Activated CD4-positive, alpha-beta T cell treated with anti-CD3 and anti-CD28 coated beads for 36 hours (primary cell): ENCODE data around the gene FBXL12. TPM values are rescaled to one million over a fixed set of nuclear protein-coding genes. Genes with fewer than 3 reads are reported as not detected.
"Not testable (repeated sequence)": the region's sequence is repeated elsewhere in the genome, so short reads cannot be mapped to it uniquely, and the experiment has no call there.

Experiments used
- ATAC-seq: fragments of 200-7000 bp; cut with Tn5 transposase; one replicate; pipeline ENCODE4 v1.10.0; 2021; ENCODE audit warnings: mild to moderate bottlenecking, moderate library complexity
- CTCF ChIA-PET: fragments of 350-600 bp; sonication (Branson Sonifier 250); formaldehyde crosslinking; loops from one replicate; lab custom pipeline; 2021; ENCODE audit warnings: antibody characterized with exemption; lab: Charles Lee
- POLR2A ChIA-PET: fragments of 350-600 bp; sonication (Branson Sonifier 250); formaldehyde crosslinking; loops from one replicate; lab custom pipeline; 2021; ENCODE audit warnings: antibody characterized with exemption, inconsistent platforms; lab: Charles Lee
- DNase-seq: peaks from one replicate; pipeline ENCODE4 v3.0.0-alpha.2; 2020
- H3K27ac Mint-ChIP-seq: one replicate; pipeline ENCODE4 v1.8.0; 2021; ENCODE audit warnings: mixed read lengths
- H3K27me3 Mint-ChIP-seq: one replicate; pipeline ENCODE4 v1.8.0; 2021; ENCODE audit warnings: mixed read lengths
- H3K36me3 Mint-ChIP-seq: one replicate; pipeline ENCODE4 v1.8.0; 2021; ENCODE audit warnings: low read depth, mixed read lengths
- H3K4me1 Mint-ChIP-seq: one replicate; pipeline ENCODE4 v1.8.0; 2021; ENCODE audit warnings: mixed read lengths
- H3K4me3 Mint-ChIP-seq: one replicate; pipeline ENCODE4 v1.8.0; 2021; ENCODE audit warnings: mild to moderate bottlenecking, moderate library complexity, mixed read lengths
- H3K9me3 Mint-ChIP-seq: one replicate; pipeline ENCODE4 v1.8.0; 2021; ENCODE audit warnings: low read depth, mixed read lengths
- intact Hi-C, 2 experiments: fragments of 100-400 bp; cut with DNase I in 1 of 2; cut with micrococcal nuclease in 1 of 2; formaldehyde crosslinking; loops; one replicate each; pipeline versions ENCODE4 v1.14.2 to v1.15.1; 2022 to 2024; cut with DNase I, micrococcal nuclease
- total RNA-seq, 2 experiments: library from RNA; stranded (reverse); gene quantifications; one replicate each; pipeline ENCODE4 v1.2.3, GENCODE V29; 2021

The FBXL12 gene
- total RNA-seq, 2 experiments from 2014 or later = 19.9 to 22.5 TPM

DNA sequence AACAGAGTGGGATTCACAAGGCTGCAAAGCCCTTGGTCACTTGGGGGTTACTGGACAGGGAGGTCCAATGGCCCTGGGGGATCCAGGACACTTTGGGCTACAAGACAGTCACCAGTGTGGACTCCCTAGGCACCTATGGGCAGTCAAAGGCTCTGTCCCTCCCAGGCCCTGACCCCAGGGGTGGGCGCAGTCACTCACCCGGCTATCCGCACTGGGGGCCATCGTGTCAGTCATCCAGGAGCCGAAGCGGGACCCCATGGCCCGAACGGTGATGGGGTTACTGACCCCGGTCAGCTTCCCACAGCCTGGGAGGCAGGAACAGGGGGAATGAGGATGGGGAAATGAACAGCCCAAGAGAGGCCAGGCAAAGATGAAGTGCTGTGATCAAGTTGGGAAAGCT is 37.7 kb upstream of the FBXL12 start:
- peaks cover 2% of the 10 kb centered on the region for H3K36me3 Mint-ChIP-seq
- CTCF ChIA-PET = no interaction called here
- H3K27me3 Mint-ChIP-seq = no peaks in the 10 kb centered on the region
- POLR2A ChIA-PET = no interaction called here
- DNase-seq = no peak
- intact Hi-C loops = no loop called here
- ATAC-seq = no peak
- no peak overlapping the region for H3K4me3 Mint-ChIP-seq
- H3K4me1 Mint-ChIP-seq = peaks cover 67% of the 10 kb centered on the region
- H3K27ac Mint-ChIP-seq = peak overlapping the region; percentile 82
- no peaks in the 10 kb centered on the region for H3K9me3 Mint-ChIP-seq

DNA sequence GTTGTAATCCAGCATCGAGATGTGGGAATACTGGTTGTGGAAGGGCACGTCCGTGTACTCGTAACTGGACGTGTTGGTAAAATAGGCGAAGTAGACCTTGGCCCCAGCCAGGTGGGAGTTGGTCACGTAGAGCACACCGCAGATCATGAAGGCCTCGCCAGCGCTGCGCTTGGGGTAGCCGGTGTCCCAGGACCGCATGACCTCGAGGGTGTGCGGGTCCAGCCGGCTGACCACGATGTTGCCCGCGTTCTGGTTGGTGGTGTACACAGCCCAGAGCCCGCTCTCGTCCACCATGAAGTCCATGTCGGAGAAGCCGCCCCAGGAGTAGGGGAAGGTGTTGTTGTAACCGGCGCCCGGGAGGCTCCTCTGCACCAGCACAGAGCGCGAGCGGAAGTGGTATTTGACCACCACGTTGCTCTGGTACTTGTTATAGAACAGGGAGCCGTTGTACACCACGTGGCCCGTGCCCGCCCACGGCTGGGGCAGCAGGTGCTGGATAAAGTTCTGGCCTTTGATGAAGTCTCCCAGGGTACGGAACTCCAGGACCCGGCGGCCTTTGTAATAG is 35.5 kb upstream of the FBXL12 start:
- ChIA-PET CTCF (no interaction called here), POLR2A (no interaction called here)
- Mint-ChIP-seq H3K4me1 (peaks cover 50% of the 10 kb centered on the region), H3K36me3 (peaks cover 2% of the 10 kb centered on the region), H3K27me3 (no peaks in the 10 kb centered on the region), H3K27ac (no peak overlapping the region), H3K9me3 (no peaks in the 10 kb centered on the region), H3K4me3 (no peak overlapping the region)
- DNase-seq (no peak), ATAC-seq (no peak)
- intact Hi-C loops = no loop called here

DNA sequence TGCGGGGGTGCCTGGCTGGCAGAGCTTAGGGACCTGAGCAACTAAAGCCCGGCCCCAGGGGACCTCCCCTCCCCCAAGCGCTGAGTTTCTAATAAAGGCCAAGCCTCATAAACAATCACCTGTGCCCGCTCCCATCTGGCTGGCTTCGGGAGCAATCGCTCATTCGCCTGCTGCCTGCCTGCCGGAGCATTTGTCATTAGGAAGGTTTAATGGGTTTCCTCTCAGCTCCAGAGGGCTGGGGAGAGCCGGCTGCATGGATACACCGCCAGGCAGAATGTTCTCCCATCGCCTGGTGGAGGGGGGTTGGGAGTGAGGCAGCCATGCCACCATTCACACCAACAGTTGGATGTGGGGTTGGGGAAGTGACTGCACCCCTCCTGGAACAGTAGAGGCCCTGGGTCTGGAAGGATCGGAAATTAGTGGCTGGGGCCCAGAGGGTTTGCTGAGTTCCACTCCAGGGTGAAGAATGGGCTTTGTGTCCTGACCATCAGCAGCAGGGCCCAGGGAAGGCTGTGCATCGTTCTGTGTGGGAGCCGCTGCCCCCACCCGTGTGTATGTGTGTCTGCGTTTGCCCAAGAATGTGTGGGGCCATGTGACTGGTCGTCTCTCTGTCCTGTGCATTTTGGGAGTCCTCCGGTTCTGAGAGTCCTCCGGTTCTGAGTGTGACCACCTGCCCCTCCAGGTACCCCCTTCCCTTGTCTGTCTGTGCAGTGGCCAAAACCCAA is 31.5 kb upstream of the FBXL12 start:
- intact Hi-C loops = no loop called here
- Mint-ChIP-seq H3K9me3 (no peaks in the 10 kb centered on the region), H3K4me1 (peaks cover 31% of the 10 kb centered on the region), H3K4me3 (no peak overlapping the region), H3K36me3 (peaks cover 4% of the 10 kb centered on the region), H3K27me3 (no peaks in the 10 kb centered on the region), H3K27ac (no peak overlapping the region)
- ChIA-PET CTCF (no interaction called here), POLR2A (no interaction called here)
- ATAC-seq (no peak), DNase-seq (no peak)

DNA sequence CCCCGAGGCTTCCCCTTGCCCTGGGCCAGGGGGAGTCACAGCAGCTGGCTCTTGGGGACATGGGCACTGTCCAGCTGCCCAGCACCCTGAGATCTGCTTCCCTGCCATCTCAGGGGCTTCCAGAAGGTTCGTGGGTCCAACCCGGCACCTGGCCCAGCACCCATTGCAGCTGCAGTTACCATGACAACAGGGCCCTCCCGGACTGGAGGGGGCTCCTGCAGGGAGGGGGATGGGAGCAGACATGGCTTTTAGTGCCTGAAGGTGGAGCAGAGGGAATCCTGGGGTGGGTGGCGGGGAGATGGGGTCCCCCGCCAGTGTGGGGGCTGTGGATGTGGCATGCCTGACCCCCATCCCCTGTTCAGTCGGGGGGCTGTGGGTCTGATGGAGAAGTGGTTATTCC is 30.9 kb upstream of the FBXL12 start:
- peaks cover 31% of the 10 kb centered on the region for H3K4me1 Mint-ChIP-seq
- no peak overlapping the region for H3K4me3 Mint-ChIP-seq
- intact Hi-C loops = loop anchor here in 1 of 2 experiments (5.0 kb wide), 1 partner anchor 63 kb away; no protein-coding TSS in a partner anchor
- H3K27me3 Mint-ChIP-seq = no peaks in the 10 kb centered on the region
- ChIA-PET POLR2A (no interaction called here), CTCF (no interaction called here)
- no peaks in the 10 kb centered on the region for H3K9me3 Mint-ChIP-seq
- ATAC-seq (no peak), DNase-seq (no peak)
- H3K36me3 Mint-ChIP-seq = peaks cover 10% of the 10 kb centered on the region
- H3K27ac Mint-ChIP-seq = no peak overlapping the region

DNA sequence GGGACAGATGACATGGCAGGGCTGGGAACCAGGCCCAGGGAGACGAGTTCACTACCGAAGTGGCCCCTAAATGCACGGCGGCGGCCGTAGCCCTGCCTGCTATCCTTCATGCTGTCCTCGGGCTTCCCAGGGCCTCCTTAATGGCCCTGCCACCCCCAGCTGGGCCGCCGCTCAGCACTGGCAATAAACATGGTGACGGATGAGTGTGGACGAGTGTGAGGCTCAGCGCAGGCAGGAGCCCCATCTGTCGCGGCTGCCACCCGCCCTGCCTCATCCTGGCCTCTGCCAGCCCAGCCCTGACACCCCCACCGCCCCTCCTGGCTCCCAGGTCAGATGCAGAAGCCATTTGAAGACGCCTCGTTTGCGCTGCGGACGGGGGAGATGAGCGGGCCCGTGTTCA is 29.9 kb upstream of the FBXL12 start:
- H3K27me3 Mint-ChIP-seq = no peaks in the 10 kb centered on the region
- H3K36me3 Mint-ChIP-seq = peaks cover 16% of the 10 kb centered on the region
- POLR2A ChIA-PET = no interaction called here
- intact Hi-C loops = loop anchor here (1.0 to 5.0 kb wide), 2 partner anchors 64 to 66 kb away; no protein-coding TSS in a partner anchor
- H3K9me3 Mint-ChIP-seq = no peaks in the 10 kb centered on the region
- H3K27ac Mint-ChIP-seq = no peak overlapping the region
- CTCF ChIA-PET = no interaction called here
- H3K4me3 Mint-ChIP-seq = no peak overlapping the region
- DNase-seq = no peak
- ATAC-seq = no peak
- H3K4me1 Mint-ChIP-seq = peaks cover 25% of the 10 kb centered on the region

DNA sequence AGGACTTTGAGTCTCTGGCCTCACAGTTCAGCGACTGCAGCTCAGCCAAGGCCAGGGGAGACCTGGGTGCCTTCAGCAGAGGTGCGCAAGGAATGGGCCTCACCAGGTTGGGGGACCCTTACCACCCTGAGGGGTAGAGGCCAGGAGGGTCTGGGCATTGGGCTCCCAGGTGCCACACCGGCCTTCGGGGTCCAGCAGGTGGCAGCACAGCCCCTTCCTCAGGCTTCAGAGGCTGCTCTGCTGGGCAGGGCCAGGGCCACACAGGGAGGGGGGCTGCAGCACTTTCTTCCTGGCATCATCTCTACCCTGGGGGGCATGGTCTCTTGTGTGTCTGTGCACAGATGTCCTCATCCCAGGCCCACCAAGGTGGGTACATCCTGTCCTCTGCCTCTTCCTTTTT is 29.2 kb upstream of the FBXL12 start:
- CTCF ChIA-PET = no interaction called here
- DNase-seq = peak; percentile 66
- POLR2A ChIA-PET = no interaction called here

DNA sequence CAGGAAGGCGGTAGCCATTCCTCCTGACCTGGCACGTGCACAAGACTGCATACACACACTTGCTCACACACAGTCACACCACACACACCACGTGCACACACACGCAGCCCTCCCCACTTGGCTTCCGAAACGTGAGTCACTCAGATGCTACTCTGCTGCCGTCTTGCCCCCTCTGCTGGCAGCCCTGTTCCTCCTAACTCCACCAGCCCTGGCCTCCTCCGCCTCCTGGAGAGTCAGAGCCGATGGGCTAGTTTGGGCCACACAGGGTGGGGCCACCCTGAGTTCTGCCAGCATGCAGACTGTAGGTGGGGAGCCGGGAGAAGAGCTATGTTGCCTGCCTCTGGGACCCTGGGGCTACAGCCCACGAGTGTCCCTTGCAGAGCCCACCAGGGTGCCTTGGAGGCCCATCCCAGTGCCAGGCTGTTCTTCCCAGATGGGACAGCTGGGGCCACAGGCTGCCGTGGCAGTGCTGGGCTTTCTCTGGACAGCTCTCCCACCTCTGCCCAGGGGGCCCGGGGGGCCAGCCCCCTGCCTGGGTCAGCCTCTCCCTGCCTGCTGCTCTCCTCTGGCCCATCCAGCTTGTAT is 28.3 kb upstream of the FBXL12 start:
- ATAC-seq = peak; percentile 93
- CTCF ChIA-PET = no interaction called here
- H3K9me3 Mint-ChIP-seq = no peaks in the 10 kb centered on the region
- intact Hi-C loops = loop anchor here in 1 of 2 experiments (5.0 kb wide), 1 partner anchor 65 kb away; no protein-coding TSS in a partner anchor
- peak overlapping the region; percentile 39 for H3K27ac Mint-ChIP-seq
- peaks cover 14% of the 10 kb centered on the region for H3K4me1 Mint-ChIP-seq
- POLR2A ChIA-PET = interaction anchor here (0.5 kb wide), 1 partner anchor 19 kb away, joined by 3 read pairs; no protein-coding TSS in a partner anchor
- H3K36me3 Mint-ChIP-seq = peaks cover 30% of the 10 kb centered on the region
- peak; percentile 84 for DNase-seq
- no peak overlapping the region for H3K4me3 Mint-ChIP-seq
- H3K27me3 Mint-ChIP-seq = no peaks in the 10 kb centered on the region

More for the DNA sequence above, 29.2 kb upstream of the FBXL12 start:
- no peaks in the 10 kb centered on the region for H3K27me3 Mint-ChIP-seq
- H3K4me3 Mint-ChIP-seq = no peak overlapping the region
- no peak overlapping the region for H3K27ac Mint-ChIP-seq
- peak; percentile 34 for ATAC-seq
- H3K4me1 Mint-ChIP-seq = peaks cover 19% of the 10 kb centered on the region
- H3K36me3 Mint-ChIP-seq = peaks cover 22% of the 10 kb centered on the region
- no peaks in the 10 kb centered on the region for H3K9me3 Mint-ChIP-seq
- intact Hi-C loops = loop anchor here (1.0 to 5.0 kb wide), 2 partner anchors 64 to 66 kb away; no protein-coding TSS in a partner anchor

DNA sequence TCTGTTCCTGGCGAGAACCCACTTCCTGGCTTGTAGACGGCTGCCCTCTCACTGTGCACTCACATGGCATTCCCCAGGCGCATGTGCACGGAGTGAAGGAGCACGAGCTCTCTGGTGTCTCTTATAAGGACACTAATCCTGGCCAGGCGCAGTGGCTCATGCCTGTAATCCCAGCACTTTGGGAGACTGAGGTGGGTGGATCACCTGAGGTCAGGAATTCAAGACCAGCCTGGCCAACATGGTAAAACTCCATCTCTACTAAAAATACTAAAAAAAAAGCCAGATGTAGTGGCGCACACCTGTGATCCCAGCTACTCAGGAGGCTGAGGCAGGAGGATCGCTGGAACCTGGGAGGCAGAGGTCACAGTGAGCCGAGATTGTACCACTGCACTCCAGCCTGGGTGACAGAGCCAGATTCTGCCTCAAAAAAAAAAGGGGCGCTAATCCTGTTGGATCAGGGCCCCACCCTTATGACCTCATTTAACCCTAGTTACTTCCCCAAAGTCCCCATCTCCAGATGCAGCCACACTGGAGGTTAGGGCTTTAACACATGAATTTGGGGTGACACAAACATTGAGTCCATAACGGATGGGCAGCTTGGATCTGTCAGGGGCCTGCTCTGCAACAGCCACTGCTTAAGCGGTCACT is 24.9 kb upstream of the FBXL12 start:
- POLR2A ChIA-PET, H3K4me3 Mint-ChIP-seq, H3K9me3 Mint-ChIP-seq, intact Hi-C loops, CTCF ChIA-PET, H3K27me3 Mint-ChIP-seq, H3K27ac Mint-ChIP-seq, DNase-seq, ATAC-seq: not testable (repeated sequence)
- Mint-ChIP-seq H3K4me1 (peaks cover 14% of the 10 kb centered on the region), H3K36me3 (peaks cover 54% of the 10 kb centered on the region)

DNA sequence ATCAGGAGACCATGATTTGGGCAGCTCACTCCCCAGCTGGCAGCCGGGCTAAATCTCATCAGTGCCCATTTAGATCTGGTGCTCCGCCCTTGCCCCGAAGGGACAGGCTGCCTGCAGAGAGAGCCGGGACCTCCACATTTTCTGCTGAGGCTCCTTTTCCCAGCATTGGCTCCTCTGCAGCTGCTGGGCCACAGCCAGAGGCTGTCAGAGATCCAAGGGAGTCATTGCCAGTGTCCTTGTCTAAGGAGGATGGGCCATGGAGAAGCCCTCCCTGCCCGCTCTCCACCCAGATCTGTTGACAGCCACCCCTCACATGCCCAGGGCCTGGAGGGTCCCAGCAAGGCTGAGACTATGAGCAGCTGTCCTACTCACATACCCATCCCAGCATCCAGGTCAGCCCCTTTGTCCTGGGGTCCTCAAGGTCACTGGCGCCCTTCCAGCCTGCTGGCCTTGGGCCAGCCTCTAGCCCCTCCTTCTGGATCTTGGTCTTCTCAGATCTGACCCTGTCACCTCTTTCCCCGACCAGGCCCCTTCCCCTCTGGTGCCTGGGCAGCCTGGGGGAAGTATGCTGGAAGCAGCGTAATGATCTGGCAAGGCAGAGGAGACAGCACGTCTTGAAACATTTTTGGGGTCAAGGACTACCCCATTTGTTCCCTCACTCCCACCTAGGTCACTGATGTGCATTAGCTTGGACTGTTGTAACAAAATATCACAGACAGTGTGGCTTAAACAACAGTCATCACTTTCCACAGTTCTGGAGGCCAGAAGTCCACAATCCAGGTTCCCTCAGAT is 24.2 kb upstream of the FBXL12 start:
- intact Hi-C loops = no loop called here
- no peak for DNase-seq
- Mint-ChIP-seq H3K27me3 (no peaks in the 10 kb centered on the region), H3K4me1 (peaks cover 16% of the 10 kb centered on the region), H3K4me3 (no peak overlapping the region), H3K9me3 (no peaks in the 10 kb centered on the region), H3K36me3 (peaks cover 55% of the 10 kb centered on the region), H3K27ac (no peak overlapping the region)
- ChIA-PET POLR2A (no interaction called here), CTCF (no interaction called here)
- no peak for ATAC-seq

DNA sequence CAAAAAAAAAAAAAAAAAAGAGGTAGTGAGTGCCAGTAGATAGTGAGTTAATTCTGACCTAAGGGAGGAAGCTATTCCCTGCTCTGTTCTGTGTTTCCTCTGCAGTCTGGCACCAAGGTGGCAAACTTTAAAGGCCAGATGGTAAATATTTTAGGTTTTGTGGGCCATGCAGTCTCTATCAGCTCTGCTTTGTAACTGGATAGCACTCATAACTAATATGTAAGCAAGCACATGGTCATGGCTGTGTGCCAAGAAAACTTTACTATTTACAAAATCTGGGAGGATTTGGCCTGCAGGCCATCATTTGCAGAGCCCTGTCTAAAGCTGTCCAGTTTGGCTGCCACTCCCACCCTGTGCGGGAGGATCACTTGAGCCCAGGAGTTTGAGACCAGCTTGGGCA is 20.5 kb upstream of the FBXL12 start:
- Mint-ChIP-seq H3K36me3 (peaks cover 45% of the 10 kb centered on the region), H3K4me1 (peaks cover 15% of the 10 kb centered on the region), H3K4me3 (no peak overlapping the region), H3K9me3 (no peaks in the 10 kb centered on the region), H3K27ac (no peak overlapping the region), H3K27me3 (no peaks in the 10 kb centered on the region)
- ATAC-seq (no peak), DNase-seq (no peak)
- intact Hi-C loops = no loop called here
- ChIA-PET POLR2A (no interaction called here), CTCF (interaction anchor here (0.5 to 0.8 kb wide), 2 partner anchors 46 to 254 kb away, joined by 3 read pairs; no protein-coding TSS in a partner anchor)

DNA sequence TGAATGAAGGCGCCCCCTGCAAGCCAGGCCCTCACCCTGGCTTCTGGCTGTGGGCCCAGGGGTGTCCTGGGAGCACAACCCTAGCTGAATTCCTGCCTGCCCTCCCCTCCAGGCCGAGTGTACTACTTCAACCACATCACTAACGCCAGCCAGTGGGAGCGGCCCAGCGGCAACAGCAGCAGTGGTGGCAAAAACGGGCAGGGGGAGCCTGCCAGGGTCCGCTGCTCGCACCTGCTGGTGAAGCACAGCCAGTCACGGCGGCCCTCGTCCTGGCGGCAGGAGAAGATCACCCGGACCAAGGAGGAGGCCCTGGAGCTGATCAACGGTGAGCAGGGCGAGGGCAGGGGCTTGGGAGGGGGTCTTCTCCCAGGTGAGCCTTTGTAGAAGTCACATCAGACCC is 19.4 kb upstream of the FBXL12 start:
- DNase-seq (no peak), ATAC-seq (no peak)
- no peak overlapping the region for H3K27ac Mint-ChIP-seq
- peaks cover 19% of the 10 kb centered on the region for H3K4me1 Mint-ChIP-seq
- H3K36me3 Mint-ChIP-seq = peaks cover 36% of the 10 kb centered on the region
- CTCF ChIA-PET = no interaction called here
- intact Hi-C loops = no loop called here
- H3K4me3 Mint-ChIP-seq = no peak overlapping the region
- no peaks in the 10 kb centered on the region for H3K9me3 Mint-ChIP-seq
- no peaks in the 10 kb centered on the region for H3K27me3 Mint-ChIP-seq
- POLR2A ChIA-PET = no interaction called here
